ENCODE data around the gene STRBP.

- TF ChIP-seq CTCF (IDR thresholded peaks at IDR 0.05; ENCODE audit: borderline replicate concordance, extremely low read depth, low read length, poor library complexity, severe bottlenecking) (no peak), EZH2 (IDR thresholded peaks at IDR 0.05; ENCODE audit: borderline replicate concordance, low read depth, low read length, severe bottlenecking) (no peak)
Observed at GRCh38 chr9:123127512-123128075, 140.8 kb downstream of the STRBP start.
